PC-9 (cell line): ENCODE results near the gene KCNS1.

Experiments used
- CTCF ChIP-seq: fragments of 200-600 bp; sonication (generic); conservative IDR thresholded peaks from 2 replicates; pipeline ENCODE4 v1.6.1; 2017; ENCODE audit warnings: mixed run types, antibody characterized with exemption, mild to moderate bottlenecking, moderate library complexity
- EZH2 ChIP-seq: fragments of 200-600 bp; sonication (generic); IDR thresholded peaks from 2 replicates; pipeline ENCODE4 v1.8.0; 2017; ENCODE audit warnings: antibody characterized with exemption, low read depth

- TF ChIP-seq CTCF: no peak
- no peak for TF ChIP-seq EZH2
Measured at GRCh38 chr20:45055056-45055455, 45.9 kb downstream of the KCNS1 start.
